A673 (cell line): ENCODE data around the gene RGR. TPM values are rescaled to one million over a fixed set of nuclear protein-coding genes. Genes with fewer than 3 reads are reported as not detected.

Experiments used
- BruUV-seq: library from RNA; stranded (reverse); fragments of 400-500 nt; replicated peaks from 2 replicates; lab custom pipeline; 2021; lab: Mats Ljungman, UMichigan
- CTCF ChIA-PET: fragments of 300-600 bp; sonication (Branson Sonifier 250); formaldehyde crosslinking; loops from one replicate; lab custom pipeline; 2022; ENCODE audit warnings: antibody characterized with exemption; lab: Charles Lee
- POLR2A ChIA-PET: fragments of 300-600 bp; sonication (Branson Sonifier 250); formaldehyde crosslinking; loops from one replicate; lab custom pipeline; 2022; ENCODE audit warnings: antibody characterized with exemption; ENCODE audit not compliant: low non-redundant PET; lab: Charles Lee
- DNase-seq: peaks from one replicate; pipeline ENCODE4 v3.0.0-alpha.2; 2015; ENCODE audit warnings: low spot score
- H3K27ac ChIP-seq: fragments of 200-600 bp; sonication (generic); 2 replicates; pipeline ENCODE4 v1.5.1; 2016; ENCODE audit warnings: mixed run types, low read depth, mild to moderate bottlenecking, mixed read lengths, antibody characterized with exemption, low read length; ENCODE audit not compliant: poor library complexity, severe bottlenecking
- H3K27me3 ChIP-seq: fragments of 200-600 bp; sonication (generic); replicated peaks from 2 replicates; pipeline ENCODE4 v1.6.1; 2017; ENCODE audit warnings: mixed run types, low read depth, mild to moderate bottlenecking, mixed read lengths, antibody characterized with exemption, low read length; ENCODE audit not compliant: insufficient read depth, poor library complexity
- H3K36me3 ChIP-seq: fragments of 200-600 bp; sonication (generic); 2 replicates; pipeline ENCODE4 v1.6.1; 2016; ENCODE audit warnings: mixed run types, mild to moderate bottlenecking, mixed read lengths, antibody characterized with exemption, low read length; ENCODE audit not compliant: insufficient read depth, poor library complexity, severe bottlenecking
- H3K4me1 ChIP-seq: fragments of 200-600 bp; sonication (generic); 2 replicates; pipeline ENCODE4 v1.6.1; 2017; ENCODE audit warnings: mixed run types, mild to moderate bottlenecking, mixed read lengths, antibody characterized with exemption, low read length; ENCODE audit not compliant: insufficient read depth, poor library complexity, severe bottlenecking
- H3K4me3 ChIP-seq: fragments of 200-600 bp; sonication (generic); 2 replicates; pipeline ENCODE4 v1.5.1; 2016; ENCODE audit warnings: low read depth, mixed run types, mild to moderate bottlenecking, mixed read lengths, low read length; ENCODE audit not compliant: poor library complexity, severe bottlenecking
- H3K9me3 ChIP-seq: fragments of 200-600 bp; sonication (generic); 2 replicates; pipeline ENCODE4 v1.6.1; 2016; ENCODE audit warnings: mixed run types, low read depth, mild to moderate bottlenecking, mixed read lengths, antibody characterized with exemption, low read length; ENCODE audit not compliant: poor library complexity, severe bottlenecking
- CTCF ChIP-seq: fragments of 300-800, 200-600 bp; sonication (generic); conservative IDR thresholded peaks from 2 replicates; pipeline ENCODE4 v1.5.1; 2017; ENCODE audit warnings: low read depth, mild to moderate bottlenecking, antibody characterized with exemption, low read length, moderate library complexity, mixed read lengths
- EZH2 ChIP-seq: fragments of 200-600 bp; sonication (generic); IDR thresholded peaks from 2 replicates; pipeline ENCODE4 v1.6.1; 2017; ENCODE audit warnings: borderline replicate concordance, low read depth, mild to moderate bottlenecking, mixed read lengths, antibody characterized with exemption, low read length; ENCODE audit not compliant: poor library complexity, severe bottlenecking
- intact Hi-C: fragments of 100-400 bp; cut with micrococcal nuclease; formaldehyde crosslinking; loops from one replicate; pipeline ENCODE4 v1.10.0; 2022; ENCODE audit not compliant: unreplicated experiment
- total RNA-seq: library from RNA; stranded (reverse); gene quantifications from 2 replicates; pipeline ENCODE4 v1.2.3, GENCODE V29; 2021

The RGR gene
- total RNA-seq, 1 experiment from 2014 or later: not detected

DNA sequence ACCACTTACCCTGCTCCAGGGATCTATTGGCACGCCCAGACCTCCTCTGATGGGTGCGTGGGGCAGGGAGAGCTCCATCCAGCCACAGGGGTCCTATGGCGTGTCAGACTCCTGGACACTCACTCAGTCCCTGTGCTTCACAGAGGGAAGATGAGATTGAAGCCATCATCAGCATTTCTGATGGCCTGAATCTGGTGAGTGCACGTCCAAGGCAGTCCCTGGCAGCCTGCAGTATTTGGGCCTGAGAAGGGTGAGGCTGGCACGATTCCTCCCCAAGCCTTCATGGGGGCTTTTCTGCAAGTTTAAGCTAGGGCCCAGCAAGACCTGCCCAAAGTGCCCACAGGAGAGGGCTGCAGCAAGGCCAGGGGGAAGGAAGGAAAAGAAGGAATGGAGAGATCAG is 47.2 kb upstream of the RGR start:
- H3K27me3 ChIP-seq: peaks cover 72% of the 10 kb centered on the region
- no peak overlapping the region for H3K27ac ChIP-seq
- TF ChIP-seq CTCF (no peak), EZH2 (no peak)
- H3K36me3 ChIP-seq: no peaks in the 10 kb centered on the region
- no peaks in the 10 kb centered on the region for H3K9me3 ChIP-seq
- no peak for DNase-seq
- CTCF ChIA-PET: no interaction called here
- BruUV-seq: no TSS peak
- intact Hi-C loops: no loop called here
- no peaks in the 10 kb centered on the region for H3K4me1 ChIP-seq
- POLR2A ChIA-PET: no interaction called here
- no peak overlapping the region for H3K4me3 ChIP-seq

DNA sequence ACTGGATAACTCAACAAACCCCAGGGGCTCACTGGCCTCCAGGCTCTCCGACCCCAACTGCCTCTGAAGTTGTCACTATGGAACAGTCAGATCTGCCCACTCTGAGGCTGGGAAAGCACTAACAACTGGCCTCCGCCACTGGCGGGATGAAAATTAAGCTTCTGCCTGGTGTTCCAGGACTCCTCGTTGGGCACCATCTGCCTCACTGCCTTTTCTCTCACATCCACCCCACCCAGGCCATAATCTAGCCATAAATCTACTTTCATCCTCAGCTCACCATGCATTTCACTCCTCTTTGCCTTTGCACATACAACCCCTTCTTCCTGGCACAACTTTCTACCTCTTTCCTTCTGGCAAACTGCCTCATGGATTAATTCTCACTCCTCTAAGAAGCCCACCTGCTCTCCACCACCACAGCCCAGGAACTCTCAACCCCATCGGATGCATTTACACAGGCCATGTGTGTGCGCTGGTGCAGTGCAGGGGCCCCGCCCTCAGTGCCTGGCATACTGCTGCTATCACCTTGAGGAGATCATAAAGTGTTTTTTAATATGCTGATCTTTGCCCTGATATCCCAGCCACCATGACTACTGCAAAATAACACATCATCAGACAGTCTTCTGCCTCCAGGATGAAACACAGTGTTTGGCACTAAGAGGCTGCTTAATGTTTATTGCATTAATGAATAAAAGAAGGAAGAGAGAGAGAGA is 46.5 kb upstream of the RGR start:
- BruUV-seq: no TSS peak
- no peak for DNase-seq
- no peaks in the 10 kb centered on the region for H3K9me3 ChIP-seq
- ChIA-PET POLR2A (no interaction called here), CTCF (no interaction called here)
- H3K27ac ChIP-seq: no peak overlapping the region
- intact Hi-C loops: no loop called here
- H3K27me3 ChIP-seq: peaks cover 64% of the 10 kb centered on the region
- H3K4me1 ChIP-seq: no peaks in the 10 kb centered on the region
- no peaks in the 10 kb centered on the region for H3K36me3 ChIP-seq
- TF ChIP-seq CTCF (no peak), EZH2 (no peak)
- no peak overlapping the region for H3K4me3 ChIP-seq

DNA sequence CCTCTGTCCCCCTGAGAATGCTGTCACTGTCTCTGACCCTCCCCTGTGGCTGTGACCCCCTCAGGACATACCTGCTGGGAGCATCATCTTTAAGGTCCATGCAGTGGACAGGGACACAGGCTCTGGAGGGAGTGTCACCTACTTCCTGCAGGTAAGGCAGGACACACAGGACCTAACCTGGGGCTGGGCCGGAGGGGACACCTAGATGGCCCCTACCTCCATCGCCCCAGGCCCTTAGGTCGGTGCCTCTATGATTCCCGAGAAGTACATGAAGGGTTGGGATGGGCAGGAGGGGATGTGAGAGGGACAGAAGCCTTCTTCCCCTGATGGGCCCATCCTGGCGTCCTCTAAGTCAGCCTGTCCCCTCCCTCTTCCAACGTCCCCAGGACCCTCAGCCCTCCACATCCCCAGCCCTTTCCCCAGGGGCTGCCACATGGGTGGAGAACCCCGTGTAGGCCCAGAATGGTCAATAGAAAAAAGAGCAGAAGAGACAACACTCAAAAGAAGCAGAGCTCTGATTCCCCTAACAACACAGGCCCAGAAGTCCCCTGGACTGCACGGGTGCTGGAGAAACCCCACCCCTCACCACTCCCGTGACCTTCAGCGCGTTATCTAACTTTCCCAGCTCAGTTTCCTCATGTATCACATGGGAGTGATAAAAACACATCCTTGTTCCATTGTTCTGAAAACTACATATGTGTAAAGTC is 44.2 kb upstream of the RGR start:
- no peak for DNase-seq
- no peak overlapping the region for H3K27ac ChIP-seq
- TF ChIP-seq CTCF: no peak
- TF ChIP-seq EZH2: no peak
- H3K36me3 ChIP-seq: no peaks in the 10 kb centered on the region
- peaks cover 41% of the 10 kb centered on the region for H3K27me3 ChIP-seq
- H3K4me1 ChIP-seq: no peaks in the 10 kb centered on the region
- no peak overlapping the region for H3K4me3 ChIP-seq
- BruUV-seq: no TSS peak
- ChIA-PET CTCF (no interaction called here), POLR2A (no interaction called here)
- intact Hi-C loops: no loop called here
- H3K9me3 ChIP-seq: no peaks in the 10 kb centered on the region
